Ramos (cell line): ENCODE results near the gene RPS6KA2.
"Not testable (repeated sequence)": the region's sequence is repeated elsewhere in the genome, so short reads cannot be mapped to it uniquely, and the experiment has no call there.

Source experiments
- in situ Hi-C: fragments of 300-500 bp; cut with MboI; formaldehyde crosslinking; loops from one replicate; pipeline ENCODE4 v1.14.3; 2022; ENCODE audit warnings: low sequenced_read_pairs; ENCODE audit not compliant: unreplicated experiment

The RPS6KA2 gene

DNA sequence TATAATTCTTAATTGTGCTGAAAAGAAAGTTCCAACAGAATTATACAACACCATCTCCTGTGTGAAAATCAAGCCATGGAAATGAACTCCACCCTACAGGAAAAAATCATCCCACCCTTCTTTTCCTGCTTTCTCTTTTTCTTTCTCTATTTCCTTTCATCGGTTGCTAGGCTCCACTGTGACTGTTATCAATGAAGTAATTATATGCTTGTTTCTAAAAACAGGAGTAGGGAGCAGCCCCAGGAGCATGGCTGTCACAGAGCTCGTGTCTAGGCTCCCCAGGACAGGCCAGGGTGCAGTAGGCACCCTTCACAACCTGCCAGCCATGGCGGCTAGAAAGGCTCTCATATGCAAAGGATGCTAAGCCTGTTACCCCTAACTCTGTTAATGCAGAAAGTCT lies 257.3 kb downstream of the RPS6KA2 start:
- in situ Hi-C loops = no loop called here

DNA sequence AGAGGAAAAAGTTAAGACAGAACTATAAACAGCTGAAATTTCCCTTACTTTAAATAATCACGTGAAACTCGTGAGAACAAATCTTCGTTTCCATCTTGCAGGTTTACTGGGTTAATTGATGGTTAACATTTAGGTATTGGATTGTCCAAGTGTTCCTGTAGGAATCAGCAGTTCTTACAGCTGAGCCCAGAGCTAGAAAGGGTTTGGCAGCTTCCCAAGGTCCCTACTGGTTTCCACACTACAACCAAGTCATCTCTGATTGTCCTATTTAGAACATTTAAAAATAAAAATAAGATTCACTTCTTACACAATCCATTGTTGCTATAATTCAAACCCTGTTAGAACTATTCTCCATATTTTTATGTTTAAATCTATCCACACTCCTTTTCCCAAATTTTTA lies 260.1 kb downstream of the RPS6KA2 start:
- in situ Hi-C loops = no loop called here

DNA sequence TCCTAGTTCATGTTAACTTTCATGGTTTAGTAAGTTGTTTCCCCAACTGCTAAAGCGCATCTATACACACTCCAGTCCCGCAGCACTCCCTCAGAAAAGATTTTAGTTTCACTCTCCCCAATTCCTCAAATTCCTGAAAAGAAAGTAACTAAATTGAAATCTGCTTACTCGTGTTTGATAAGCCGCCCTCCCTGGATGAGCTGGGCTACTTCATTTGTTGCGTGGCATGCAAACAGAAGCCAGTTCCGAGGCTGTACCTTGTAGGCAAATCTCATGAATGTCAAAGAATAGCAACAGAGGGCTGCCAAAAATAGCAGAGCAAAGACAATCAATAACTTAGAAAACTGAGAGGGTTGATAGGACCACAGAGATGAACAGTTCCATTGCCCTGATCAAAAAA lies 261.2 kb downstream of the RPS6KA2 start:
- in situ Hi-C loops = no loop called here

DNA sequence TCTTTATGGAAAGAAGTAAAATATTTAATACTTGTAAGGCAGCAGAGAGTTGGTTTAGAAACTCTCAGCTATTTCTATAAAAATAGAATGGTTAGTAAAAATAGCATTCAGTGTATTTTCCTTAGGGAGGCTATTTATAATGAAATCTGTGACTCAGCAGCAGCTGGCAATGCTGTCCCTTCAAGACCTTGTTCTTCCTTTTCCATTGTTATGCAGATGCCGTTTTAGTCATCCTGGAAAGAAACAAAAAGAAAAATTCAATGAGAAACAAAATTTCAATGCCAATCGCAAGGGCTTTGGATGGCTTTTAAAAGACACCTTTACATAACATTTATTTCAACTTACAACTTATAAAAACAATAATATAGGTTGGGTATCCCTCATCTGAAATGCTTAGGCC lies 261.8 kb downstream of the RPS6KA2 start:
- in situ Hi-C loops = no loop called here

DNA sequence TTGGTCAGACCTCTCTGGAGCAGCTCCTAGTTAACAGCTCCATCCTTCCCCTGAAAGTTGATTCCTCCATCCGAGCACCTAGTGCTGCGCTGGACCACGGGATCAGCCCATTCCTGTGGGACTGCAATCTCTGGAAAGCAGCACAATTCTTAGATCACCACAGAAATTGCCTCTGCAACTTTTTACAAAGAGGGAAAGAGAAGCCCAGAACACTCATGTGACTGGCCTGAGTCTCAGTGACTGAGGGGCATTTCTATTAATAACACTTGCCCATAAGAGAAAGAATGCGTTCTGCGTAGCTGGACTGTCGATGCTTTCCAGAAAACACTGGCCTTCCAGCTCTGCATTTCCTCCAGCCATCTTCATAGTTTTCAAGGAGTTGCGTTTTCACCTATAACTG lies 262.6 kb downstream of the RPS6KA2 start:
- in situ Hi-C loops = no loop called here

DNA sequence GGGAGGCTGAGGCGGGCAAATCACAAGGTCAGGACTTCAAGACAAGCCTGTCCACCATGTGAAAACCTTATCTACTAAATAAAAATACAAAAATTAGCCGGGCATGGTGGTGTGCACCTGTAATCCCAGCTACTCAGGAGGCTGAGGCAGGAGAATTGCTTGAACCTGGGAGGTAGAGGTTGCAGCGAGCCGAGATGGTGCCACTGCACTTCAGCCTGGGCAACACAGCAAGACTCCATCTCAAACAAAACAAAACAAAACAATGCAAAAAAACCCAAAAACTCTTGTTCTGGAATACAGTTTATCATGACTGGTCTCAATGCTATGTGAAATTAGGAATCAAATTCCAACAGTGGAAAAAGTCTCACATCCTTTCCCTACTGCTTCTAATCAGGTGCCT lies 264.6 kb downstream of the RPS6KA2 start:
- in situ Hi-C loops = not testable (repeated sequence)

DNA sequence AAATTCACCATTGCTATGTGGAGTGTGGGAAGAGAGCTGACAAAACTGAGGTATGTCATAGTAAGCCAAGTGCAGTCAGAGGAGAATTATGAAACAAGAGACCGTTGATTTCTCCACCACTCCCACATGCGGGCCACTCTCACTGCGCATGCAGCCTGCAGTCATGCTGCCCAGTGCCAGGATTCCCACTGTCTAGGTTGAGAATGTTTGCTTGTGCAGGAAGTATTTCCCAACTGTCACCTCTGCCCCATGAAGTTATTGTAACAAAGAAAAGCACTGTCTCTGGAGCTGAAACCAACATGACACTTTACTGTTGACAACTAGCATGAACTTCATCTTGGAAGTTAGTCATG lies 266.0 kb downstream of the RPS6KA2 start:
- in situ Hi-C loops = no loop called here

DNA sequence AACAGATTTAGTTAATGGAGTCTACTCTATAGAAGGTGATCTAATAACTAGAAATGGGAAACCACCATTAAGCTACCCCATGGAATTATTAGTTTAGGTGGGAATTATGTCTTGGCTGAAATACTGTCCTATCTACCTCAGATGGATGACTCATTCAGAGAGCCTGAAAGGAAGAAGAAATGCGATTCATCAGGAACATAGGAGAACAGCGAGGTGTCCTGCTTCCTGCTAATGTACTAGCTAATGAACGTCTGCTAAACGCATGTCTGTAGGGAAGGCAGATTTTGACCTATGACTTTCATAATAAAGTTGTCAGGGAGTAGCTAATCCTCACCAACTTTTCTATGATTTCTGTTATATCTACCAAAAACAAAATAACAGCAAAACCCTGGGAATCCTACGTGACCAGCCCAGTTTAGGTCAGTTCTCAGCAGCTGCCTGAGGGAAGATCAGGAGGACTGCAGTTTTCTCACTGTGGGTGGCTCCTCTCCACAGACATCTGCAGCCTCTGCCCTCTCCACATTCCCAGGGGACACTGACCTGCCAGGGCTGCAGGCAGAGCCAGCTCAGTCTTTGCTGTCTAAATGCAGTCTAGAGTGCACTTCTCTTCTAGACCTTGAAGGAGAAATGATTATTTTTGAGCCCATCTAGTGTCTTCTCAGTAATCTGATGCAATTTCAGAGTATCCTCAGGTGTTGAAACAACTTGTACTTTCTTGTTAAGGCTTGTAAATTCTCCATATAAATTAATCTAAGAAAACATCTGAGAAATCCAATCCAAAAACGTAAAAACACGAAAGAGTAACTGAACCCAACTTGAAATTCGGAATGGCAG lies 266.6 kb downstream of the RPS6KA2 start:
- in situ Hi-C loops = no loop called here
